Glomerular endothelial cell (primary cell): ENCODE data around the gene UFD1. TPM values are rescaled to one million over a fixed set of nuclear protein-coding genes. Genes with fewer than 3 reads are reported as not detected.

ENCODE experiments used
- DNase-seq: peaks from one replicate; pipeline ENCODE4 v3.0.0-alpha.2; 2011; ENCODE audit warnings: low read depth, low spot score; ENCODE audit errors: extremely low read depth
- total RNA-seq: library from RNA; depleted of rRNA; stranded (reverse); fragments of >200 nt; gene quantifications from 2 replicates; pipeline ENCODE4 v1.2.3, GENCODE V29; 2015

Gene UFD1
- total RNA-seq, 1 donor from 2014 or later, result 81.9 TPM

GRCh38 chr22:19431649-19432132 lies 47.3 kb downstream of the UFD1 start, which contains the start of gene HIRA:
TSS of gene HIRA (minus strand) at chr22:19431733. CDS start at chr22:19431476, 257 bp downstream.
- DNase-seq, result no peak

DNA sequence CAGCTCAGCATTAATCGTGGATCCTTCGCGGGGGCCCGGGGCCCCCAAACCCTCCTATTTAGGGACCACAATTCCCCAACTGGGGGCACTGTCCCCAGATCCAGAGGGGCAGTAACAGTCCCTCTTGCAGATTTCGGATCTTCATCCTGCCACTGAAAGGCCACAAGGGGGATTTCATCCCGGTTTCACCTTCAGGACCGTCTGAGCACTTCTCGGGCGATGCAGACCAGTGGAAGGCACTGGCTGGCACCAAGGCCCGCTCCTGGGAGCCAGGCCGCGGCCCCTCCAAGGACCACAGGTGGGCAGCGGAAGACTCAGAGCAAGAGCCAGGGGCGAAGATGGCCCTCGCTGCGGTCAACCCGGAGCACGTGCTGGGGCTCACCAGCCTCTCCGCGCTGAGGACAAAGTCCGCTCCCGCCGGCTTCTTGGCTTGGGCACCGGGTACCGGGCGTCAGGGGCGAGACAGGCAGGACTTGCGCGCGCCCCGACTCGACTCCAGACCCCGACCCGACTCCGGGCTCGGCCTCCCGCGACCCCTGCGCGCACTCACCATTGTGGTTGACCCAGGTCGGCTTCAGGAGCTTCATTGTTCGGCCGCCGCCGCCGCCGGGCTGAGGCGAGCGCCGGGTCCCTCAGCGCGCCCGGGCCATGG lies 48.0 kb downstream of the UFD1 start:
- no peak for DNase-seq

GRCh38 chr22:19429950-19430889 lies 48.8 kb downstream of the UFD1 start:
- no peak for DNase-seq

GRCh38 chr22:19424186-19424500 lies 54.9 kb downstream of the UFD1 start:
- DNase-seq, result no peak

- no peak for DNase-seq
These were observed 56.3 kb downstream of the UFD1 start for GRCh38 chr22:19422440-19423301.

DNA sequence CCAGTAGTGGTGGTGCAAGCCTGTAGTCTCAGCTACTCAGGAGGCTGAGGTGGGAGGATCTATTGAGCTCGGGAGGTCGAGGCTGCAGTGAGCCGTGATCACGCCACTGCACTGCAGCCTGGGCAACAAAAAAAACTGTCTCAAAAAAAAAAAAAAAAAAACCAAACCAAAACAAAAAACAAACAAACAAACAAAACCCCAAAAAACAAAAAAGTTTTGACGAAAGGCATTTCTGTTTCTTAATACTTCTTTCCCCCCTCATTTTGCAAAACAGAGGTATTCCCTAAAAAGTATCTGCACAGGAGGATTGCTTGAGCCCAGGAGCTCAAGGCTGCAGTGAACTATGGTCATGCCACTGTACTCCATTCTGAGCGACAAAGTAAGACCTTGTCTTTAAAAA lies 58.7 kb downstream of the UFD1 start:
- DNase-seq, result no peak

DNA sequence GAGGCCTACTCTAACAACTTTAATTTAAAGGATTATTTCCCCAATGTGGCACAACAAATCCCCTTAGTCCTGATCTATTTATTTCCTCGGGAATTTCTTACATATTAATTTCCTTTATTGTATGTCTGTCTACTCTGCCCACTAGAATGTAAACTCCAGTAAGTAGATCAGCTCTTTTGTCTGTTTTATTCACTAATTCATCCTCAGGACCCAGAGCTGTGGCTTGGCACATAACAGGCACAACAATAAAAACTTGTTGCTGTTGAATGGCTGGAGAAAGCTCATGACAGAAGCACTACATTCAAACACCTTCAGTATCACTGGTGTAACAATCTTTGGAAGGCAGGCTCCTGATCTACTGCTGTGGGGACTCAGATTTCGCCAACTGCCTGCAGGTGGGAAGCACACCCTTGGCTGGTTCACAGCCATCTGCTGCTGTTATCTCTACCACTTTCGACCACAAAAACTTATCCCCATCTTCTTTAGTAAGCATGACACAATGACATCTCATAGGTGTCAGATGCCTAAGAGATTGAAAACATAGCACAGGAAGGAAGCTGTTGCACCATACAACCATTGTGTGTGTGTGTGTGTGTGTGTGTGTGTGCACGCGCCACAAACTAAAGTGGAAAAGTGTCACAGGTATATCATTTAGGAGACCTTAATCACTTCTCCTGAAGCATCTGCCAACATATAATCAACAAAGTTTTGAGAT lies 59.4 kb downstream of the UFD1 start:
- no peak for DNase-seq

GRCh38 chr22:19419086-19419463 lies 59.9 kb downstream of the UFD1 start:
- no peak for DNase-seq

DNA sequence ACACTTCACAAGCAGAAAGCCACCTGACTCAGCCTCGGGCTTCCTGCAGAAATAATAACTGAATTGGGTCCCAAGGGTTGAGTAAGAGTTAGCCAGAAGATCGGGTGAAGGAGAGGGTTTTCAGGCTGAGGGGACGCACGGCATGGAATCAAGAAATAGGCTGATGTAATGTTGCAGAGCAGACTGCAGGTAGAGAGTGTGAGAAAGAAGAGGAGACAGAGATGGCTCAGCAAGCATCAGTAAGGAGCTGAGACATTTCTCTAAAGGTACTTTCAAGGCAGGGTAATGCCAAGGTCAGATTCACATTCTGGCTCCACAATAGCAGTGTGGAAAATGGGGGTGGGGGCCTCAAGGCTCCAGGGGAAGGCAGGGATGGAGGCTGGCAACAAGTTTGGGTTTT lies 66.1 kb downstream of the UFD1 start:
- DNase-seq, result no peak

DNA sequence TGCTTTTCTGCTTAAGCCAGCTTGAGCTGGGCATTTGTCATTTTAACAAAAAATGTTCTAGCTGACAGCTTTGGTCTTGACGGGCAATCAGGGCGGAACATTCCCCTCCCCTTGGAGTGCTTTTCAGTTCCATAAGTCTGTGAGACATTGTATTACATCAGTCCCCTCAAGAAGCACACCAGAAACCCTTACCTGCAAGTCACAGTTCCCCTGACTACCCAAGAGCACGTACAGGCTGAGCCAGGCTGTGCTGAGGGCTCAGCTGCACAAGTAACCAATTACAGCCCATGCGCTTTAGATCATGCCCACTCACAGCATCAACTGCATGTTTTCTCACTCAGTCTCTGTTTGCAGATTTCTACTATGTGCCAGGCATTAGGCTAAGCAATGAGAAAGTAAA lies 66.5 kb downstream of the UFD1 start:
- DNase-seq, result no peak

DNA sequence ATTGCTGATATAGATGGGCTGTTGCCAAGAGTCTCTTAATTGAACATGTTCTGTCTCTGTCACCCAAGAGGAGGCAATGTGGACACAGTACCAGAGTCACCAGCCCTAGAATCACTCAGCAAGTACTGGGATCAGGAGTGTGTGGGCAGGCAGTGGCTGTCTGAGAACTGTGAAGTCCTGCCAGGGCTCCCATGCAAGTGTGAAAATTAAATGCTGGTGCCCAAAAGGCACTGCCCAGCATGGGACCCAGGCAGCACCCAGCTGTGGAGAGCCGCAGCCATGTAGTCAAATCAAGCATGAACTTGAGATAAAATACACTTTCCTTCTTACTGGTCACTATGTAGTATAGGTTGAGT lies 67.3 kb downstream of the UFD1 start:
- no peak for DNase-seq

DNA sequence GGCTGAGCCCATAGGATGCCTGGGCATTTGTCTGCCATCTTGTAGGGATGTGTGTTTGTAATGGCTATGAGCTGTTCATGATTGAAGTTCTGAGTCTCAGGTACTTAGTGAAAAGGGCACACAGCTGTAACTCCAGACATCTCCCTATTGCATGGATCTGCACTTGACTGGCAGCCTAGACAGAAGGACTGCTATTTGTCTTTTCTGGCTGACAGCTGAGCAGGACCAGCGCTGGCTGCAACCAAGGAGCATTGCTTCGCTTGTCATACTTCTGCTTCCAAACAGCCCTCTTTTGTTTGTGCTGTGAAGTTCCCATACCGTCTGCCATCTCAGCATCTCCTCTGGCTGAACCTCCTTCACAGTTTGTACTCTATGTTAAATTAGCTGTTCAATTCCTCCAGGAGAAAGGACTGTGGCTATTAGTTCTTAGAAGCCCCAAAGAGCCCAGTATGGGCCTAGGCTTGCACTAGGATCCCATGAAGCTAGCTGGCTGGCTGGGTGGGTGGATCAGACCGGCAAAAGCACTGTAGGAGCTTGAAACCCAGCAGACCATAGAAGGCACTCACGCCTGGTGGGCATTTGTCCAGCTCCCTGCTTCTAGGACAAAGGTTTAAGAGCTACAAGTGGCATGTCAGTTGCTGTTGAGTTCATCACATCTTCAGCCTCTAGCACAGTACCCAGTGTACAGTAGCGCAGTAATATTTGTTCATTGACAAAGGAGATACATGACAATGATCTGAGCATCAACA lies 67.9 kb downstream of the UFD1 start:
- no peak for DNase-seq

DNA sequence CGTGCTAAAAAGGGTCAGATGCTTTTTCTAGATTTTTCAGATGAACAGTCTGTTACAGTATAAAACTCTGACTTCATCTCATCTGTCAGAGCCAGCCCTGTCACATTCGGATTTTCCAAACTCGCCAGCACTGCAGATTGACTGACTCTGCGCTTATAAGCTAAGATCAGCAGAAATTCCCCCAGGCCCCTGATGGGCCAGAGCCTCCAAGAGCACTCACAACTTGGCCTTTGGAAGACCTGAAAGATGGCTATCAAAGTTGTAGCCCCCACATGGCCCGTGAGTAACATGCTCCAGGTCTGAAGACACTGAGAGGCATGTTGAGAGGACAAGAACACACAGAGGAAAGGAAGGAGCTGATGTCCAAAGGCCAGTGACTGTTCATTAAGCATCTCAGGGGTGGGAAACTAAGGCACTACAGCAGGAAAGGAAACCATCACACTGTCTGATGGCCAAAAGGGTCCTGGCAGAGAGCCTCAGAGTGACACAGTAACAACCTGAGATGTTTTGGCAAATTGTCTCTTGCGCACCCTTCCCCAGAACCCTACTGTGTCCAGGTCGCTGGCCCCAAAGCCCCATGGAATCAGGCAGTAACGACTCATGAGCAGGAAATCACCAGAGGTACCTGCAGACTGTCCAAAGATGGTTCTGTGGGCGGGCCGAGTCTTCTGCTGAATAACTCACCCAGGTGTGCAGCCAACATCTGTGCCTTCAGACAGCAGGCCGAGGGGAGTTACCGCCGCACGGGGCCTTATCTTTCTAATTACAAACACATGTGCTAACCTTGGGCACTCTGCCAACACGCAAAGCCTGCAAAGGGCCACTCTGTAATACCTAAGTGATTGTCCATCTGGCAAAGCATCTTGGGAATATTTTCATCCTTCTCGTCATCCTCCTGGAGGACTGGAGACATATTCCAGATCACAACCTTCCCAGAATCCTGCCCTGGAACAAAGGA lies 71.1 kb downstream of the UFD1 start:
- DNase-seq, result no peak

DNA sequence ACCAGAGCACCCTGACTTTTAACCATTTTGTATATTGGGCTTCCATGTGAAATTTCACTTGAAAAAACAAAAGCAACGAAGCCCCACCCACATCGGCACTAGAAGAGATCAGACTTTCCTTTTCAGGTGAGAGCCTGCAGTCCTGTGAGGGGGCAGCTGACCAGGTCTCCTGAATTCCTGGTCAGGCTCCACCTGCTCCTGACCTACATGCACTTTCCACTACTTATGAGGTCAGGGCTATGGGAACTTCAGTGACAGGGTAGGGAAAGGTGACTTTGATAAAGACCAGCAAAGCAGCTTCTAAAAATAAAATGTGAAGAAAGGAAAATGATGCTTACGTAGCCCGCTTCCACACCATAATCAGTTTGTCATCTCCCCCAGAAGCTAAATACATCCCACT lies 72.1 kb downstream of the UFD1 start:
- no peak for DNase-seq

DNA sequence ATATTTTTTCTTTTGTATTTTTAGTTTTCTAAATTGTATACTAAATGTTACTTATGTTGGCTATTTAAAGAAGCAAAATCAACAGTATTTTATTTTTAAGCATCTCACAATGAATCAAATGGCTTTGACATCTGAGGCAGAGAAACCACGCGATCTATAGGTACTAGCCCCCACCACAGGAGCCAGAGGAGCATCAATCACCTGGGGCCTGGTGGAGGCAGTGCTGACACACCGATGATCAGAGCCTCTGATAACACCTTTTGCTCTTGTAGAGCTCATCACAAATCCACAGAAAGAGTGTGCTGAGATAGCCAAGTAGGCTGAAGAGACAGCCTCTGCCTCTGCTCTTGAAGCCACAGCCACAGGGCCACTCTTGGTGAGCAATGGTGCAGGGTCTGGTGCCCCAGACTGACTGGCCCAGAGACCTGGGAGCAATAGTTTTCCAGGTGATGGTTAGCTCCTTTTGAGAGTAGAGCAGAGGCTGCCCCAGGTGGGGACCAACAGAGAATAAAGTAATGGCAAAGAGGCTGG lies 72.6 kb downstream of the UFD1 start:
- DNase-seq, result no peak

- no peak for DNase-seq
These were observed 73.3 kb downstream of the UFD1 start for GRCh38 chr22:19405652-19406051.

DNA sequence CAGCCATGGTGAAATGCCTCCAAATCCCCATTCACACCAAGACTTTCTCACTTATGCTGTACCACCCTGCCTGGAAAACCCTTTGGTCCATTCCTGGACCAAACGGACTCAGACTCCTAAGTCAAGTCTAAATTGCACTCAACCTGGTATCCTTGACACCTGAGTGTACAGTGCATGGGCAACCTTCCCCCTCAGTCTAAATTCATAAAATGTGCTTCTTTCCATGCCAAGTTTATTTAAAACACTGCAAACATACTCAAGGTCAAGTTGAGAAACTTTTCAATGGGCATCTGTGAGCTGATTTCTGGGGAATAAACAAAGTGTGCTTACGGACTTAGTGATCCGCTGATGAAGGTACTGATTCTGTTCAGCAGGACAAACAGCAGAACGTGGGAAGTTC lies 73.9 kb downstream of the UFD1 start:
- no peak for DNase-seq

DNA sequence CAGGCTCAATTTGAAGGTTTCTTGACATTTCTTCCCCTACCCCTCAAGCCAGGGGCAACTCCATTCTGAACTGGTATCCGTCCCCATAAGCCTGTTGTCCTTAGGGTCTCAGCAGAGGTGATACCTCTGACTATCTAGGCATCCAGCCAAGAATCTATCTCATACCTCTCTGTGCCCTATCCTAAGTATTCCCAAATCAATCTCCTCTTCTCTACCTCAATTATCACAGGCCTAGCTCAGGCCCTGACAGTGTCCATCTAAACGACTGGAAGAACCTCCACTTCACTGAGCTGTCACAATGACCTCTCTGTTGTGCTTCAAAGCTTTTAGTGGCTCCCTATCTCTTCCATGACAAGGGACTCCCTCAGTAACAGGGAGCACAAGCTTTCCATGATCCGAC lies 74.3 kb downstream of the UFD1 start:
- no peak for DNase-seq
